Lung (tissue), 12 donors: Measurements from ENCODE around the gene GABPB1. TPM values are rescaled to one million over a fixed set of nuclear protein-coding genes. Genes with fewer than 3 reads are reported as not detected.

Experiments used
- ATAC-seq: fragments of 200-7000 bp; cut with Tn5 transposase; one replicate; pipeline ENCODE4 v1.9.1; 2020; ENCODE audit warnings: moderate number of reproducible peaks; ENCODE audit not compliant: insufficient read depth, low FRiP score
- DNase-seq, 3 donors: peaks; one replicate each; pipeline ENCODE4 v3.0.0-alpha.2; 2013 to 2017
- H3K27ac ChIP-seq, 2 donors: one replicate each; pipeline ENCODE4 v1.5.1; 2013; ENCODE audit warnings: mild to moderate bottlenecking in 2 of 2, moderate library complexity in 2 of 2, control low read depth in 1 of 2, inconsistent platforms in 1 of 2, low read depth in 1 of 2, low read length in 1 of 2
- H3K27me3 ChIP-seq, 3 donors: one replicate each; pipeline ENCODE4 v1.5.1; 2013; ENCODE audit warnings: low read length in 2 of 3; ENCODE audit not compliant: control insufficient read depth in 3 of 3, insufficient read depth in 3 of 3
- H3K36me3 ChIP-seq, 4 donors: one replicate each; pipeline ENCODE4 v1.5.1; 2013; ENCODE audit warnings: low read length in 4 of 4, mild to moderate bottlenecking in 1 of 4, moderate library complexity in 1 of 4; ENCODE audit not compliant: control insufficient read depth in 4 of 4, insufficient read depth in 4 of 4
- H3K4me1 ChIP-seq, 5 donors: one replicate each; pipeline ENCODE4 v1.5.1; 2013; ENCODE audit warnings: low read length in 5 of 5, mild to moderate bottlenecking in 2 of 5, moderate library complexity in 1 of 5; ENCODE audit not compliant: control insufficient read depth in 5 of 5, insufficient read depth in 5 of 5
- H3K4me3 ChIP-seq: one replicate; pipeline ENCODE4 v1.5.1; 2013; ENCODE audit warnings: mild to moderate bottlenecking, control low read depth, moderate library complexity
- H3K9ac ChIP-seq, 2 donors: one replicate each; pipeline ENCODE4 v1.5.1; 2013; ENCODE audit warnings: low read length in 2 of 2, control low read depth in 1 of 2; ENCODE audit not compliant: insufficient read depth in 1 of 2
- H3K9me3 ChIP-seq, 4 donors: one replicate each; pipeline ENCODE4 v1.5.1; 2013; ENCODE audit warnings: low read length in 3 of 4, mild to moderate bottlenecking in 1 of 4, moderate library complexity in 1 of 4; ENCODE audit not compliant: control insufficient read depth in 4 of 4, insufficient read depth in 3 of 4
- WGBS, 2 donors: extraction: QIAGEN DNeasy Blood & Tissue Kit; methylation state at CpG; one replicate each; pipeline ENCODE4 v1.1.7; 2013; 5-methylcytosine and 5-hydroxymethylcytosine counted together
- polyA plus RNA-seq, 2 donors: library from polyadenylated mRNA; stranded (reverse); fragments of 200-250 nt; gene quantifications; one replicate each; pipeline ENCODE4 v1.2.1, GENCODE V29; 2013
- total RNA-seq, 2 donors: library from RNA; depleted of rRNA in 1 of 2; stranded (reverse); fragments of >200 nt in 1 of 2; gene quantifications; one replicate each; pipeline ENCODE4 v1.2.1, GENCODE V29; 2014 to 2021
- TF ChIP-seq, protein P1 (sequence below): IDR thresholded peaks from 2 replicates; pipeline ENCODE4 v1.5.1; 2012; ENCODE audit warnings: mild to moderate bottlenecking; ENCODE audit errors: control extremely low read depth, extremely low read depth
- donor health status: control.
- donor health status: control.
- donor health status: Bipolar disorder and iron deficiency.
- donor health status: healthy.
- donor health status: DM: yes; HTN: yes; CAD: no.

GABPB1 gene
- total and polyA plus RNA-seq, 4 donors, result 6.1 to 42.8 (median 13.6) TPM

DNA sequence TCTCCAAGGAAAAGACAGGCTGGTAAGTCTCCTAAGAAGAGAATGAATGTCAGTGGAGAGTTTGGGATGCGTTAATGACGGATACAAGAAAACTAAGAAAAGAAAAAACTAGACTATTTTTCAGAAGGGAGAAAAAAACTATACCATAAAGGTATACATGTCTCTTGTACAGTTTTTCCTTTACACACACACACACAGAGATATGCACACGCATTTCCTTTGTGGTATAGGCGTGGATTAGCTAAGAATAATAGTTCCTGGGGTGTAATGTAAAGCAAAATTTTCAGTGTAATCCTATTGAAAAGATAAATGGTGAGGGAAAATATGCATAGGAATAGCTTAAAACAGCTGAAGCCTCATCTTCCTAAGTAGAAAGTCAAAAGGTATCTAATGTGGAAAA is 36.3 kb downstream of the GABPB1 start:
- no peak for DNase-seq
- H3K9me3 ChIP-seq, result no peaks in the 10 kb centered on the region
- TF ChIP-seq, protein P1, sequence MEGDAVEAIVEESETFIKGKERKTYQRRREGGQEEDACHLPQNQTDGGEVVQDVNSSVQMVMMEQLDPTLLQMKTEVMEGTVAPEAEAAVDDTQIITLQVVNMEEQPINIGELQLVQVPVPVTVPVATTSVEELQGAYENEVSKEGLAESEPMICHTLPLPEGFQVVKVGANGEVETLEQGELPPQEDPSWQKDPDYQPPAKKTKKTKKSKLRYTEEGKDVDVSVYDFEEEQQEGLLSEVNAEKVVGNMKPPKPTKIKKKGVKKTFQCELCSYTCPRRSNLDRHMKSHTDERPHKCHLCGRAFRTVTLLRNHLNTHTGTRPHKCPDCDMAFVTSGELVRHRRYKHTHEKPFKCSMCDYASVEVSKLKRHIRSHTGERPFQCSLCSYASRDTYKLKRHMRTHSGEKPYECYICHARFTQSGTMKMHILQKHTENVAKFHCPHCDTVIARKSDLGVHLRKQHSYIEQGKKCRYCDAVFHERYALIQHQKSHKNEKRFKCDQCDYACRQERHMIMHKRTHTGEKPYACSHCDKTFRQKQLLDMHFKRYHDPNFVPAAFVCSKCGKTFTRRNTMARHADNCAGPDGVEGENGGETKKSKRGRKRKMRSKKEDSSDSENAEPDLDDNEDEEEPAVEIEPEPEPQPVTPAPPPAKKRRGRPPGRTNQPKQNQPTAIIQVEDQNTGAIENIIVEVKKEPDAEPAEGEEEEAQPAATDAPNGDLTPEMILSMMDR, result no peak
- H3K27ac ChIP-seq, result no peak overlapping the region
- no peak for ATAC-seq
- no peak overlapping the region for H3K4me3 ChIP-seq
- H3K36me3 ChIP-seq, result peaks cover 0 to 3% (median 0%) of the 10 kb centered on the region in 4 donors
- peaks cover 0 to 7% (median 2%) of the 10 kb centered on the region in 5 donors for H3K4me1 ChIP-seq
- WGBS, 2 donors, result 69 to 87% methylated on average over 4 of the region's 4 CpGs
- H3K9ac ChIP-seq, result no peak overlapping the region
- H3K27me3 ChIP-seq, result no peaks in the 10 kb centered on the region

DNA sequence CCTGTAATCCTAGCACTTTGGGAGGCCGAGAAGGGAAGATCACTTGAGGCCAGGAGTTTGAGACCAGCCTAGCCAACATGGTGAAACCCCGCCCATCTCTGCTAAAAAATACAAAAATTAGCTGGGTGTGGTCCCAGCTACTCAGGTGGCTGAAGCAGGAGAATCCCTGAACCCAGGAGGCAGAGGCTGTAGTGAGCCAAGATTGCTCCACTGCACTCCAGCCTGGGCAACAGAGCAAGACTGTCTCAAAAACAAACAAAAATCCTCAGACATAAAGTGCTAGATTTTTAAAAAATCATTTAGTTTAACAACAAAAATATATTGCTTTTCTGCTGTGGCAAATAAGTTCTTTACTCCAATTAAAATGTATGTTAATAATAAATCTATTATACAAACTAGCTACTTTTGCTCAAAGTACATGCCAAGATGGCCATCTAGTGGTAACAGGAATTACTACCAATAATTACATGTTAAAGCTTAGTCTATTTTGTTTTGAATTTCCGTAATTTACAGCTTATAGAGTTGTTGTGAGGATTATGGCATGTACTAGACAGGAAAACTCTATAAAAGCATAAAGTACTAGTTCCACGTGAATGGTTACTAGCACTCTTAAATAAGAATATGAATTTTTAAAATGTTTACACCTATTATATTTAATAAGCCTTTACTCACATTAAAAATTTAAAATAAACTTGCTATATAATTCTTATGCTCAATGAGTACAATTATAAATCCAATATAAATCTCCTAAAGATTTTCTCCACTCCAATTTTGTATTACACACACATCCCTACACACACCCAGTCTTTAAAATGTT is 39.0 kb downstream of the GABPB1 start:
- ATAC-seq, result no peak
- Histone ChIP-seq H3K9ac (no peak overlapping the region), H3K9me3 (no peaks in the 10 kb centered on the region), H3K36me3 (peaks cover 0 to 3% (median 0%) of the 10 kb centered on the region in 4 donors), H3K27me3 (no peaks in the 10 kb centered on the region), H3K4me3 (no peak overlapping the region), H3K27ac (no peak overlapping the region), H3K4me1 (peaks cover 0 to 7% (median 0%) of the 10 kb centered on the region in 5 donors)
- TF ChIP-seq, protein P1, result peak; percentile 63
- peak in 2 of 3 donors; percentile 55 to 72 for DNase-seq
- 56 to 65% methylated on average over 4 of the region's 4 CpGs for WGBS, 2 donors

GRCh38 chr15:50312636-50313035 is 42.4 kb downstream of the GABPB1 start:
- peaks cover 0 to 9% (median 3%) of the 10 kb centered on the region in 4 donors for H3K36me3 ChIP-seq
- H3K27ac ChIP-seq, result no peak overlapping the region
- H3K4me1 ChIP-seq, result peaks cover 0 to 4% (median 0%) of the 10 kb centered on the region in 5 donors
- DNase-seq, result no peak
- H3K27me3 ChIP-seq, result no peaks in the 10 kb centered on the region
- WGBS, 2 donors, result 91 to 98% methylated on average over 2 of the region's 2 CpGs
- peaks cover 2 to 9% (median 3%) of the 10 kb centered on the region in 4 donors for H3K9me3 ChIP-seq
- ATAC-seq, result no peak
- TF ChIP-seq, protein P1, result no peak
- no peak overlapping the region for H3K9ac ChIP-seq
- H3K4me3 ChIP-seq, result no peak overlapping the region
